ENCODE results near the gene OR4F15.
"Not testable (repeated sequence)": the region's sequence is repeated elsewhere in the genome, so short reads cannot be mapped to it uniquely, and the experiment has no call there.

DNA sequence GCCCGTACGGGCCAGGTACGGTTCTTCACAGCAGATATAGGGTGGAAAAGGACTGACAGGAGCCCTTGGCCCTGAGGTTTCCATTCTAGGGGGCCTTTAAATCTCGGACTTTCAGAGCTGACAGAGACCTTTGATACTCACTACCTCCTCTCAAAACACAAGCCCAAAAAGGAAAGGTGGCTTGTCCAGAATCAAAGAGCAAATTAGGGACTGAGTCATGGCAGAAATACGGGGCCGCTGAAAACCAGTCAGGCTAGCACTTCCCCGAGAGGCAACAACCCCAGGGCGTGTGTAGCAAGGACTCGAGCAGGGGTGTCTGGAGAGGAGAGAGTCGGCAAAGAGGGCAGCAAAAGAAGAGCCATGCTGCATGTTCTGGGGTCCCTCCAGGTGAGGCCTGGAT is 33.4 kb upstream of the OR4F15 start:
- not testable (repeated sequence) for TF ChIP-seq ZNF253 (CRISPR knock-in tag; IDR thresholded peaks at IDR 0.05; ENCODE audit: borderline replicate concordance); CEBPZ (IDR thresholded peaks at IDR 0.05; ENCODE audit: low read length); ZNF503 (CRISPR knock-in tag; IDR thresholded peaks at IDR 0.05); ETV6 (CRISPR knock-in tag; conservative IDR thresholded peaks at IDR 0.05); DDIT3 (CRISPR knock-in tag; IDR thresholded peaks at IDR 0.05); ZNF75D (CRISPR knock-in tag; IDR thresholded peaks at IDR 0.05; ENCODE audit: borderline replicate concordance); CHD2 (IDR thresholded peaks at IDR 0.05; ENCODE audit: low read depth, low read length)
- TF ChIP-seq, protein P1, sequence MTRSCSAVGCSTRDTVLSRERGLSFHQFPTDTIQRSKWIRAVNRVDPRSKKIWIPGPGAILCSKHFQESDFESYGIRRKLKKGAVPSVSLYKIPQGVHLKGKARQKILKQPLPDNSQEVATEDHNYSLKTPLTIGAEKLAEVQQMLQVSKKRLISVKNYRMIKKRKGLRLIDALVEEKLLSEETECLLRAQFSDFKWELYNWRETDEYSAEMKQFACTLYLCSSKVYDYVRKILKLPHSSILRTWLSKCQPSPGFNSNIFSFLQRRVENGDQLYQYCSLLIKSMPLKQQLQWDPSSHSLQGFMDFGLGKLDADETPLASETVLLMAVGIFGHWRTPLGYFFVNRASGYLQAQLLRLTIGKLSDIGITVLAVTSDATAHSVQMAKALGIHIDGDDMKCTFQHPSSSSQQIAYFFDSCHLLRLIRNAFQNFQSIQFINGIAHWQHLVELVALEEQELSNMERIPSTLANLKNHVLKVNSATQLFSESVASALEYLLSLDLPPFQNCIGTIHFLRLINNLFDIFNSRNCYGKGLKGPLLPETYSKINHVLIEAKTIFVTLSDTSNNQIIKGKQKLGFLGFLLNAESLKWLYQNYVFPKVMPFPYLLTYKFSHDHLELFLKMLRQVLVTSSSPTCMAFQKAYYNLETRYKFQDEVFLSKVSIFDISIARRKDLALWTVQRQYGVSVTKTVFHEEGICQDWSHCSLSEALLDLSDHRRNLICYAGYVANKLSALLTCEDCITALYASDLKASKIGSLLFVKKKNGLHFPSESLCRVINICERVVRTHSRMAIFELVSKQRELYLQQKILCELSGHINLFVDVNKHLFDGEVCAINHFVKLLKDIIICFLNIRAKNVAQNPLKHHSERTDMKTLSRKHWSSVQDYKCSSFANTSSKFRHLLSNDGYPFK (CRISPR knock-in tag; IDR thresholded peaks at IDR 0.05; ENCODE audit: borderline replicate concordance): not testable (repeated sequence)

Measured in HepG2 (cell line).